Erythroblast (primary cell): Measurements from ENCODE around the gene STIM1.

Source experiments
- GATA1 ChIP-seq: IDR thresholded peaks from 2 replicates; pipeline ENCODE4 v1.6.1; 2011; ENCODE audit warnings: low read depth, mild to moderate bottlenecking, control low read depth, low read length, moderate library complexity
- POLR2A ChIP-seq: IDR thresholded peaks from 2 replicates; pipeline ENCODE4 v1.6.1; 2011; ENCODE audit warnings: mild to moderate bottlenecking, low read length

GRCh38 chr11:3989276-3989920, 133.9 kb downstream of the STIM1 start:
- TF ChIP-seq POLR2A = no peak
- no peak for TF ChIP-seq GATA1
